Measurements from ENCODE around the gene COPZ2. TPM values are rescaled to one million over a fixed set of nuclear protein-coding genes. Genes with fewer than 3 reads are reported as not detected.

COPZ2 gene
- total RNA-seq, 4 donors from 2014 or later, result 54.1 to 103 (median 76.9) TPM

- TF ChIP-seq, protein P1, sequence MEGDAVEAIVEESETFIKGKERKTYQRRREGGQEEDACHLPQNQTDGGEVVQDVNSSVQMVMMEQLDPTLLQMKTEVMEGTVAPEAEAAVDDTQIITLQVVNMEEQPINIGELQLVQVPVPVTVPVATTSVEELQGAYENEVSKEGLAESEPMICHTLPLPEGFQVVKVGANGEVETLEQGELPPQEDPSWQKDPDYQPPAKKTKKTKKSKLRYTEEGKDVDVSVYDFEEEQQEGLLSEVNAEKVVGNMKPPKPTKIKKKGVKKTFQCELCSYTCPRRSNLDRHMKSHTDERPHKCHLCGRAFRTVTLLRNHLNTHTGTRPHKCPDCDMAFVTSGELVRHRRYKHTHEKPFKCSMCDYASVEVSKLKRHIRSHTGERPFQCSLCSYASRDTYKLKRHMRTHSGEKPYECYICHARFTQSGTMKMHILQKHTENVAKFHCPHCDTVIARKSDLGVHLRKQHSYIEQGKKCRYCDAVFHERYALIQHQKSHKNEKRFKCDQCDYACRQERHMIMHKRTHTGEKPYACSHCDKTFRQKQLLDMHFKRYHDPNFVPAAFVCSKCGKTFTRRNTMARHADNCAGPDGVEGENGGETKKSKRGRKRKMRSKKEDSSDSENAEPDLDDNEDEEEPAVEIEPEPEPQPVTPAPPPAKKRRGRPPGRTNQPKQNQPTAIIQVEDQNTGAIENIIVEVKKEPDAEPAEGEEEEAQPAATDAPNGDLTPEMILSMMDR (IDR thresholded peaks at IDR 0.05; ENCODE audit: low read depth), result no peak
Observed at GRCh38 chr17:48047113-48047740, 9.6 kb upstream of the COPZ2 start.

DNA sequence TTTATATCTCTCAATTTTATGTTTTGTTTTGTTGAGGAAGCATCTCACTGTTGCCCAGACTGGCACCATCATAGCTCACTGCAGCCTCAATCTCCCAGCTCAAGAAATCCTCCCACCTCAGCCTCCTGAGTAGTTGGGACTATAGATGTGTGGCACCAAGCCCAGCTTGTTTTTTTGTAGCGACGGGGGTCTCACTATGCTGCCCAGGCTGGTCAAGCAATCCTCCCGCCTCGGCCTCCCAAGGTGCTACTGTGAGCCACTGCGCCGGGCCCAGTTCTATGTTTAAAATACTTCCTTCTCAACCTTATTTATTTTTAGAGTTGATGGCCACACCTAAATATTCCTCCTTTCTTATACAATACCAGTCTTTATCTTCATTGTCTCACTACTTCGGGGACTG lies 8.7 kb upstream of the COPZ2 start:
- TF ChIP-seq, protein P1 (IDR thresholded peaks at IDR 0.05; ENCODE audit: low read depth), result no peak

DNA sequence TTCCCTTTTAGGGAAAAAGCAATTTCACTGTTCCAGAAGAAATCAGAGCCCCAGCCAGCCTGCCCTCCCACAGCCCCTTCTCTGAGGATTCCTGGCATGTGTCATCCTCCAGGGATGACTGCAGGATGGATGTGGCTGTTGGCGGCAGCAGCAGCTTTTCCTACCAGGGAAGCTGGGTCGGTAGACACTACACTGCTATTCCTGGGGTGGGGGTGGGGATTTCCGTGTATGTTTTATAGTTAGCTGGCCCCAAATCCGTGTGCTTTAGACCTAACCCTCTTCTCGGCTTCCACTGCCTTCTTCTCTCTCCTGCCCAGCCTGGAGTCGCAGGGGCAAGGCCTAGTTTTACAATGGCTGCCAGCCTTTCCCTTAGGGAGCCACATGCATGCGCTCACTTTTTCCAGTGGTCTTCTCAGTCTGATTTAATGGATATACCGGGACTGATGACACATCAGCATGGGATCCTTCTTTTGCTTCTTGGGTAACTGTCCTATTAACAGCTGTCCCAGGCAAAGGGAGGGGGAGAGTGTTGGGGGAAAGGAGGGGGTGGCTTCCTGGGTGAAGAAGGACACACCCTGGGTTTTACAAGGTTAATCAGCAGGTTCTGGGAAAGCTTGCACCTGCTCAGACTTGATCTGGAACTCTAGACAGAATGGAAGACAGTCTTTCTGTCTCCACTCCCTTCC lies 7.9 kb upstream of the COPZ2 start:
- TF ChIP-seq, protein P1 (IDR thresholded peaks at IDR 0.05; ENCODE audit: low read depth), result no peak

DNA sequence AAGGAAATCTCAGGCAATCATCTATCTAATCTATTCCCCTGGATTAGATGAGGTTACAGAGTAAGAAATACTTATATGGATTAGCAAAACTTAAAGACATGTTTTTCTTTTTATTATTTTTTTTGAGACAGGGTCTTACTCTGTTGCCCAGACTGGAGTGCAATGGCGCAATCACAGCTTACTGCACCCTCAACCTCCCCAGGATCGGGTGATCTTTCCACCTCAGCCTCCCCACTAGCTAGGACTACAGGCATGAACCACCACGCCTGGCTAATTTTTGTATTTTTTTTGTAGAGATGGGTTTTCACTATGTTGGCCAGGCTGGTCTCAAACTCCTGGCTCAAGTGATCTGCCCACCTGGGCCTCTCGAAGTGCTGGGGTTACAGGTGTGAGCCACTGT lies 7.3 kb upstream of the COPZ2 start:
- TF ChIP-seq, protein P1 (IDR thresholded peaks at IDR 0.05; ENCODE audit: low read depth), result no peak

DNA sequence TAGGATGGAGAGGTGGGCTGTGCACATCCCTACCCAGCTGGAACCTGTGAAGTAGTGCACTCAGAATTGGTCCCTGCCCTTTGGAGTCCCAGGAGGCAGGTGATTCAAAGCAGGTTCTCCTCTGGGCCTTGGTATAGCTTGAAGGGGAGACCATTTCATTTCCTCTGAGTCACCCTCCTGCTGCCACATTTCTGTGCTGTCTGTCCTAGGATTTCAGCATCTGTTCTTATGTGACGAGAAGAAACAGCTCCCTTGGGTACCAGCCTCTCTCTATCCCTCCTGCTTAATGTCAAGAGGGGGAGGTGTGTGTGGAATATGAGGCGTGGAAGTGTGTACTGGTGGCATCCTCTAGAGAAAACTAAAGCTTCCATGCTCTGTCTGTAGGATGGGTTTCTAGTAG lies 5.6 kb upstream of the COPZ2 start:
- TF ChIP-seq, protein P1 (IDR thresholded peaks at IDR 0.05; ENCODE audit: low read depth), result no peak

- TF ChIP-seq, protein P1 (IDR thresholded peaks at IDR 0.05; ENCODE audit: low read depth), result no peak
Observed at GRCh38 chr17:48038687-48039086, 1.1 kb upstream of the COPZ2 start.

- TF ChIP-seq, protein P1 (IDR thresholded peaks at IDR 0.05; ENCODE audit: low read depth), result no peak
Observed at GRCh38 chr17:48037838-48038323, 284 bp upstream of the COPZ2 start.

Measured in subcutaneous adipose tissue (tissue), 4 donors.